A673 (cell line): Measurements from ENCODE around the gene DHX29.

Source experiments
- EZH2 ChIP-seq: fragments of 200-600 bp; sonication (generic); IDR thresholded peaks from 2 replicates; pipeline ENCODE4 v1.6.1; 2017; ENCODE audit warnings: borderline replicate concordance, low read depth, mild to moderate bottlenecking, mixed read lengths, antibody characterized with exemption, low read length; ENCODE audit not compliant: poor library complexity, severe bottlenecking
- TF ChIP-seq, protein P1 (sequence below): fragments of 300-800, 200-600 bp; sonication (generic); conservative IDR thresholded peaks from 2 replicates; pipeline ENCODE4 v1.5.1; 2017; ENCODE audit warnings: low read depth, mild to moderate bottlenecking, antibody characterized with exemption, low read length, moderate library complexity, mixed read lengths

DNA sequence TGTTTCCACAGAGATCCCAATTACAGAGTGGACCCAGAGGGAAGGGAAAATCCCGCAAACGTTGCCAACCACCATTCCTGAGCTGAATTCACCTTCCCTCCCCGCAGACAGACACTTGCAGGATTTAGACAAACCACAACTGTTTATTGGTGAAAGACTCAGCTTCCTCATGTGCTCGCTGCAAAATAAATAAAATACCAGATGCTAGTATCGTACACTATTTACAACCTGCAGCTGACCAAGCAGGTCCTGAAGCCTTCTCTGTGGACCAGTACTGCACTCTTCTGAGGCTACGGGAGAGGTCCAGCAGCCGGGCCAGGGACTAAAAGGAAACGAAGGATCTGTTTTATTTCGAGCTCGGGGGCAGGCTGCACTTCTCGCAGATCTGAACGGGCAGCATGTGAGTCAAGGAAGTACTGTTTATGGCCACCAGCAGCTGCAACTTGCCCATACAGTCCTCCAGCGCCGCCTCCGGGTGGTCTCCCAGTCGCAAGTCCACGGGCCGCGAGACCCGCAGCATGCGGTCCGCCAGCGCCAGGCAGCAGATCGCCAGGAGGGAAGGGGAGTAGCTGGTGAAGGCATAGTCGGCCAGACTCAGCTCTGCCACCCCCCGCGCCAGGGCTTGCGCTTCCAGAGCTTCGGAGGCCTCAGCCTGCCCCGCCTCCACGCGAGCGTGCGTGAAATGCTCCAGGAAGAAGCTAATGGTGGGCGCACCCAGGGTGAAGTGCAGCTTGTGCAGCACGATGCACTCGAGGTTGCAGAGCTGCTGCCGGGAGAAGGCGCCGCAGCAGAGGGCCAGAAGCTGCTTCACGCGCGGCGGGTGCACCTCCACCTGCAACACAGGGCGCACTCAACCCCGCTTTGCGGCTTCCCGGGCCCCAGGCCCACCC lies 76.2 kb downstream of the DHX29 start:
- TF ChIP-seq, protein P1, sequence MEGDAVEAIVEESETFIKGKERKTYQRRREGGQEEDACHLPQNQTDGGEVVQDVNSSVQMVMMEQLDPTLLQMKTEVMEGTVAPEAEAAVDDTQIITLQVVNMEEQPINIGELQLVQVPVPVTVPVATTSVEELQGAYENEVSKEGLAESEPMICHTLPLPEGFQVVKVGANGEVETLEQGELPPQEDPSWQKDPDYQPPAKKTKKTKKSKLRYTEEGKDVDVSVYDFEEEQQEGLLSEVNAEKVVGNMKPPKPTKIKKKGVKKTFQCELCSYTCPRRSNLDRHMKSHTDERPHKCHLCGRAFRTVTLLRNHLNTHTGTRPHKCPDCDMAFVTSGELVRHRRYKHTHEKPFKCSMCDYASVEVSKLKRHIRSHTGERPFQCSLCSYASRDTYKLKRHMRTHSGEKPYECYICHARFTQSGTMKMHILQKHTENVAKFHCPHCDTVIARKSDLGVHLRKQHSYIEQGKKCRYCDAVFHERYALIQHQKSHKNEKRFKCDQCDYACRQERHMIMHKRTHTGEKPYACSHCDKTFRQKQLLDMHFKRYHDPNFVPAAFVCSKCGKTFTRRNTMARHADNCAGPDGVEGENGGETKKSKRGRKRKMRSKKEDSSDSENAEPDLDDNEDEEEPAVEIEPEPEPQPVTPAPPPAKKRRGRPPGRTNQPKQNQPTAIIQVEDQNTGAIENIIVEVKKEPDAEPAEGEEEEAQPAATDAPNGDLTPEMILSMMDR: no peak
- TF ChIP-seq EZH2: no peak
